Omental fat pad (tissue), 4 donors: ENCODE results near the gene CDC7. TPM values are rescaled to one million over a fixed set of nuclear protein-coding genes. Genes with fewer than 3 reads are reported as not detected.

ENCODE experiments used
- ATAC-seq: fragments of 150-250 bp; one replicate; pipeline ENCODE4 v1.9.1; 2016; ENCODE audit warnings: mild to moderate bottlenecking, moderate library complexity; ENCODE audit not compliant: low FRiP score
- DNase-seq: peaks from one replicate; pipeline ENCODE4 v3.0.0-alpha.2; 2019; ENCODE audit warnings: low spot score
- CTCF ChIP-seq, 3 donors: fragments of 450-650 bp; IDR thresholded peaks; one replicate each; pipeline ENCODE4 v1.5.1; 2016 to 2017; ENCODE audit warnings: antibody characterized with exemption in 3 of 3, mild to moderate bottlenecking in 3 of 3, moderate library complexity in 2 of 3
- total RNA-seq, 4 donors: library from RNA; depleted of rRNA; stranded (reverse); fragments of >200 nt; gene quantifications; one replicate each; pipeline ENCODE4 v1.1.0, GENCODE V29; 2016

CDC7 gene
- total RNA-seq, 4 donors from 2014 or later: 1.4 to 4.1 (median 2.4) TPM

- TF ChIP-seq CTCF (IDR thresholded peaks at IDR 0.05): no peak
- peak; percentile 71 for ATAC-seq
Measured at GRCh38 chr1:91553177-91553591, 52.5 kb downstream of the CDC7 start.

DNA sequence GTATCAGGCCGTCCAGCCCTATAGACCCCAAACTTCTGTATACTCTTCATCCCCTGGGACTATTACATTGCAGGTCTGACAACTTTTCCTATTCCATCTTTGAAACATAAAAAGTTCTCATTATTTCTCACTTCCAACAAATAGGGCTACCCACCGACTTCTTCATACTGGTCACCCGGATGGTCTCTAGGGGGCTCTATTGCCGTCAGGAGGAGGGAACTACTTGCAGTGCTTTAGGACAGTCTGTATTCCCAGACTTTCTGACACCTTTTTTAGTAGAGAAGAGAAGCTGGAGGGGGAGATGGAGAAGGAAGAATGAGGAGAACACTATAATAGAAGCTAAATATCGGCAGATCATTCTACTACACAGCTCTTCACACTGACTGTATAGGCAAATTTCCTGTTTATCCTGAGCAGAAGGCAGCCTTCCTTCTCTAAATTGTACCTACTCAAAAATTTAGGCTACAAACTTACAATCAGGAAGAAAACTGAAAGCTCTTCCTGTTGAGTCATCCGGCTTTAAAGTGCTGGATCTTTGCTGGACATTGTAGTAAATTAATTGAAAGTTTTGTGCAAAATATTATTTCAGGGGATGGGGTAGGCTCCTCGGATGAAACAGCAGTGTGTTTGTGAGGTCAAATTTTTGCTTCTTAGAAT, 54.6 kb downstream of the CDC7 start:
- no peak for DNase-seq
- no peak for ATAC-seq
- no peak for TF ChIP-seq CTCF (IDR thresholded peaks at IDR 0.05)

More at GRCh38 chr1:91553177-91553591, 52.5 kb downstream of the CDC7 start:
- no peak for DNase-seq

GRCh38 chr1:91555821-91556531, 55.3 kb downstream of the CDC7 start:
- peak; percentile 80 for ATAC-seq
- no peak for DNase-seq

DNA sequence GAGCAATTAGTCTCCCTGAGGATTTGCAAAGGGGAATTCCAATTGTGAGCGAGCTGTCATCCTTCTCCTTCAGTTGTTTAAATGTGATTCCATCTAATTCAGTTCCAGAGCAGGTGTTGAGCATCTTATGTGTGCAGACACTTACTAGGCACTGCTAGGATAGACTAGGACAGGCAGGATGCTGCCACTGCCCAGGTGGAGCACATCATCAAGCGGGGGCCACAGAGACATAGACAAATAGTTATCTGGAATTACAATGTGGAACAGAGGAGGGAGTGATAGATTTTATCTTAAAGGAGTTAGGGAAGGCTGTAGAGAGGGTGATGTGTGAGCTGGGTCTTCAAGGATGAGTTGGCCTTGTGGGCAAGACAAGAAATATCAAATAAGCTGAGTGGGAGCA, 55.9 kb downstream of the CDC7 start:
- no peak for TF ChIP-seq CTCF (IDR thresholded peaks at IDR 0.05)
- DNase-seq (no peak), ATAC-seq (peak; percentile 3)

More at GRCh38 chr1:91555821-91556531, 55.3 kb downstream of the CDC7 start:
- TF ChIP-seq CTCF (IDR thresholded peaks at IDR 0.05): no peak

- TF ChIP-seq CTCF (IDR thresholded peaks at IDR 0.05): no peak
- no peak for DNase-seq
- no peak for ATAC-seq
Measured at GRCh38 chr1:91557039-91557690, 56.5 kb downstream of the CDC7 start.

DNA sequence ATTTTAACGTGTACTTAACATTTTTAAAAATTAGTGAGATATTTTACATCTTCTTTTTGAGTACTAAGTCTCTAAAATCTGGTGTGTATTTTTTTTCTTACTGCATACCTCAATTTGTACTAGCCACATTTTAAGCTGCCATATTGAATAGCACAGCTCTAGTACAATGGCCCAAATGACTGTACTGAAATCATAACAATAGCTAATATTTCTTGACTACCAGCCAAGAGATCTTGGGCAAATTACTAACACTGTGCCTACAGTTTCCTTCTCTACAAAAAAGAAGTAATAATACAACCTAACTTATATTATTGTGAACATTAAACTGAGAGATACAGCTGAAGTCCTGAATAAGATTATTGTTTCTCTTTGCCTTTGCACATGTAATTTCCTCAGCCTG, 57.2 kb downstream of the CDC7 start:
- no peak for TF ChIP-seq CTCF (IDR thresholded peaks at IDR 0.05)
- DNase-seq (no peak), ATAC-seq (no peak)
